GM19438 (cell line): ENCODE results near the gene SLC39A9.
"Not testable (repeated sequence)": the region's sequence is repeated elsewhere in the genome, so short reads cannot be mapped to it uniquely, and the experiment has no call there.

Experiments used
- ATAC-seq: cut with Tn5 transposase; IDR thresholded peaks from one replicate; pipeline ENCODE4 v1.9.1; 2021; ENCODE audit warnings: low read depth; ENCODE audit not compliant: unreplicated experiment

Gene SLC39A9

DNA sequence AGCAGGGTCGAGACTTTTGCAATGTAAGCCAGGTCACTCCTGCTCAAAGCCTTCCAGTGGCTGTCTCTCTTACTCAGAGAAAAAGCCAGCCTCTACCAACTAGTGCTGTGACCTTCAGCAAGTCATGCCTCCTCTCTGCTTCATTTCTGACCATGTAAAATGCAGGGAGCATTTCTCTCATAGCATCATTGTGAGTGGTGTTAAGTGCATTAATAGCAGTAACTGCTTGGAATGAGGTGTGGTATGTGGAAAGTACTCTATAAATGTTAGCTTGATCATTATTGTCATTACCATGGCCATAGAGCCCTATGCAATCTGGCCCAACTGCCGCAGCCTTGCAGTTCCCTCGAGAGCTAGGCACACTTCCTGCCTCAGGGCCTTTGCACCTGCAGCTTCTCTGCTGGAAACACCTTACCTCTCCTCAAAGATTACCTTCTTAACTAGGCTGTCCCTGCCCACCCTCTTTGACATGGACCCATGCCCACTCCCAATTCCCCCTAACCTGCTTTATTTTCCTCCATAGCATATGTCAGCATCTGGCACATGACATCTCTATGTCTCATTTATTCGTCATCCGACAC, 96.9 kb downstream of the SLC39A9 start:
- no peak for ATAC-seq

DNA sequence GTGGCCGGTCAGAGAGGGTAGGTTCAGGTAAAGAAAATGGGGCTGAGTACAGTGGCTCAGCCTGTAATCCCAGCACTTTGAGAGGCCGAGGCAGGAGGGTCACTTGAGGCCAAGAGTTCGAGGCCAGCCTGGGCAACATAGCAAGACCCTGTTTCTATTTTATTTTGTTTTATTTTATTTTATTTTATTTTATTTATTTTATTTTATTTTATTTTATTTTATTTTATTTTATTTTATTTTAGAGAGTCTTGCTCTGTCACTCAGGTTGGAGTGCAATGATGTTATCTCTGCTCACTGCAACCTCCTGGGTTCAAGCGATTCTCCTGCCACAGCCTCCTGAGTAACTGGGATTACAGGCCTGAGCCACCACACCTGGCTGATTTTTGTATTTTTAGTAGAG, 99.4 kb downstream of the SLC39A9 start:
- ATAC-seq = not testable (repeated sequence)

DNA sequence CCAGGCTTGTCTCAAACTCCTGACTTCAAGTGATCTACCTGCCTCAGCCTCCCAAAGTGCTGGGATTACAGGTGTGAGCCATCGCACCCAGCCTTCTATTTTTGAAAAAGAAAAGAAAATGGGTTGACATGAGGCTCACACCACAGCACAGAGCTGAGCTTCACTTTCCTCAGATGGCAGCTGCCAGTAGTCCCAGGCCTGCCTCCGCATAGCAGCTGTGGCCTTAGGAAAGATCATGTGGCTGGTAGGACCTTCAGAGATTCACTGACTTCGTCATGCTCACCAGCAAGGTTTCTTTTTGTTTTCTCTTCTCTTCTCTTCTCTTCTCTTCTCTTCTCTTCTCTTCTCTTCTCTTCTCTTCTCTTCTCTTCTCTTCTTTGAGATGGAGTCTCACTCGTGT, 99.8 kb downstream of the SLC39A9 start:
- not testable (repeated sequence) for ATAC-seq

GRCh38 chr14:69499436-69499835, 100.9 kb downstream of the SLC39A9 start:
- ATAC-seq = no peak

DNA sequence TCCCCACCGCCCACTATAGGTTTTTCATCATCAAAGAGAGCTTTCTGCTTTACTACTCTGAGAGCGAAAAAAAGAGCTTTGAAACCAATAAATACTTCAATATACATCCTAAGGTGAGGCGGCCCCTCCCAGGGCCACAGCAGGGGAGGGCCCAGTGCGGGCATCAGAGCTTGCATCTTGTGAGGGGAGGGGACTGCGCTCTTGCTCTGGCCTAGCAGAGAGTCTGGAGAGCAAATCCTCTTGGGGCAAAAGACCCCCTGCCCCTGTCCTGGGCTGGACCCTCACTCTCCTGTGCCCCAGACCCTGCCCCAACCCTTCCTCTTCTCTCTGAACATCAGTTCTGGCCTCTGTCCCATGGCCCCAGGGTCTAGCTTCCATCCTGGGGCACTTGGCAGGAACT, 101.6 kb downstream of the SLC39A9 start:
- ATAC-seq = no peak

- no peak for ATAC-seq
These were observed 102.2 kb downstream of the SLC39A9 start for GRCh38 chr14:69500736-69501135.

- no peak for ATAC-seq
These were observed 102.9 kb downstream of the SLC39A9 start for GRCh38 chr14:69501423-69501838.

DNA sequence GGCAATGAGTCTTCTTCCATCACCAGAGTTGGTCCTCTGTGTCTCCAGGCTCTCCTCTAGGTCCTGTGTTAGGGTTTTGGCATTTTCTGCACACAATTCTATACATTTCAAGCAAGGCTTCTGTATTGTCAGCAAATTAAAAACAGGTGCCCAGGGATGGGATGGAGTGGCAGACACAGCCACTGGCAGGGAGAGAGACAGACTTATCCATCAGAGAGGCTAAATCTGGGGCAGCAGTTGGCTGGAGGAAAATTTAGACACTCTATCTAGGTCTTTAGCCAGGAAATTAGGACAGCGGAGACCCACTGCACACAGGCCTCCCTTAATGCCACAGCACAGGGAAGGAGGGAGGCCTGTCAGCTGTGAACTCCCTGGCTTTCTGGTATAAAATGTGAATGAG, 106.3 kb downstream of the SLC39A9 start:
- ATAC-seq = no peak

DNA sequence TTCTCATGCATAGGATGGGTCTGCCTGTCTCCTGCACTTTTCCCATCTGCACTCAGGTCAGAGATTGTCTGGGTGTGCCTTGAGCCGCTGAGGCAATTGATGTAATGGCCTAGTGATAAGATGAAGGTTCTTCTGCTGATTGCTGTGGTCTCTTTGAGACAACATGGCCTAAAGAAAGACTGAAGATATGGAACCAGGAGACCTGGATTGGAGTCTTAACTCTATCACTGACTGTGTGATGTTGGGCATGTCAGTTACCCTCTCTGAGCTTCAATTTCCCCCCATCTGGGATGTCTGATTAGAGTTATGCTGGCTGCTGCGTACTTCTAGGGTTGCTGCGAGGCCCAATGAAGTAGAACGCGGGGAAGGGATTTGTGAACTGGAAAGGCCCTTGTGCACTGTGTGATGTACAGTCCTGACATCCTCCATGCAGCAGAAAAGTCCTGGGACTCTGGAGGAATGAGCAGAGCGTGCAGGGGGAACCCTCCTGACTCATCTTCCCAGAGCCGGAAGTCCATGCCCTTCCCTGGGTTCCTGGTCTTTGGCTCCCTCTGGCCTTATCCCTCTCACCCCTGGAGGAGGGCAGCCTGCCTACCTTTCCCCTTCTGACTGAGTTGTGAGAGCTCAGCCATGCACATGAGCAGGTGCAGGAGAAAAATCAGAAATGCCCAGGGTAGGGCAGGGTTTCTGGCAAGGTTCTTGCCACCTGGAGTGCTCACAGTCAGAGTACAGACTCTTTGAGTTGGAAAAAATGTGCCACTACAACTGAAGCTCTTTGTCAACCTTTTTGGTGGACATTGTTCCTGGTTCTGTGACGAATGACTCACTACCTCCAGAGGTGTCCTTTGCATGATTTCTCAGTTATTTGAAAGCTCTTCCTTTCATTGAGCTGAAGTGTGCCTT, 107.1 kb downstream of the SLC39A9 start:
- ATAC-seq = no peak

DNA sequence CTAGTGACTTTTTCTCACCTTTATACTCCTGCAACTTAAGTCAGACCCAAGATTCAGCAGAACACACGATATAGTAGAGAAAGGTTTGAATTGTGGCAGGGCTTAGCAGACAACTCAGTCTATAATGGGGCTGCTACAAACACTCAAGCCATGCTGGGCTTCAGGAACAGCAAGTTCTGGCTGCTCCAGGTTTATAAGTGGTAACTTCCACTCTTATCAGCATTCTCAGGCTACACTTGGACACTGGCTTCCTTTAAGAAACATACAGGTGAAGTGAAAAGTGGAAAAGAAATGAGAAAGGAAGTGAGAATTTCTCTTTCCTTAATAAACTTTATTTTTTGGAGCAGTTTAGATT, 107.7 kb downstream of the SLC39A9 start:
- ATAC-seq = no peak
